GM18870 (cell line): ENCODE data around the gene SLC44A2.
A peak's percentile ranks its signal among the peaks of the same experiment; 100 is the strongest.
"Not testable (repeated sequence)": the region's sequence is repeated elsewhere in the genome, so short reads cannot be mapped to it uniquely, and the experiment has no call there.

Experiments used
- ATAC-seq: cut with Tn5 transposase; IDR thresholded peaks from one replicate; pipeline ENCODE4 v1.9.1; 2021; ENCODE audit warnings: moderate library complexity; ENCODE audit not compliant: unreplicated experiment

The SLC44A2 gene

GRCh38 chr19:10648360-10648759 is 23.0 kb downstream of the SLC44A2 start:
- ATAC-seq = no peak

GRCh38 chr19:10651851-10652250 is 26.5 kb downstream of the SLC44A2 start:
- ATAC-seq = no peak

GRCh38 chr19:10653482-10653731 is 28.1 kb downstream of the SLC44A2 start:
- no peak for ATAC-seq

GRCh38 chr19:10653732-10654609 is 28.6 kb downstream of the SLC44A2 start, which contains the start of gene ILF3:
Gene ILF3 (plus strand): TSS chr19:10654346. CDS start chr19:10670606, 16,260 bp downstream.
- peak; percentile 74 for ATAC-seq

GRCh38 chr19:10654610-10655456 is 29.5 kb downstream of the SLC44A2 start:
- ATAC-seq = no peak

- no peak for ATAC-seq
Observed at GRCh38 chr19:10655457-10656312, 30.3 kb downstream of the SLC44A2 start.

GRCh38 chr19:10660346-10660745 is 35.0 kb downstream of the SLC44A2 start:
- no peak for ATAC-seq

- ATAC-seq = no peak
Observed at GRCh38 chr19:10661946-10662345, 36.6 kb downstream of the SLC44A2 start.

- no peak for ATAC-seq
Observed at GRCh38 chr19:10662384-10663251, 37.3 kb downstream of the SLC44A2 start.

GRCh38 chr19:10663252-10663563 is 37.9 kb downstream of the SLC44A2 start:
- ATAC-seq = not testable (repeated sequence)

GRCh38 chr19:10667867-10668266 is 42.5 kb downstream of the SLC44A2 start:
- no peak for ATAC-seq

GRCh38 chr19:10669246-10669645 is 43.9 kb downstream of the SLC44A2 start:
- ATAC-seq = no peak

- no peak for ATAC-seq
Observed at GRCh38 chr19:10670182-10670581, 44.8 kb downstream of the SLC44A2 start.

GRCh38 chr19:10670876-10671804 is 45.8 kb downstream of the SLC44A2 start:
- no peak for ATAC-seq

- not testable (repeated sequence) for ATAC-seq
Observed at GRCh38 chr19:10671922-10672321, 46.6 kb downstream of the SLC44A2 start.

GRCh38 chr19:10675214-10675613 is 49.9 kb downstream of the SLC44A2 start:
- not testable (repeated sequence) for ATAC-seq

GRCh38 chr19:10677751-10678150 is 52.4 kb downstream of the SLC44A2 start:
- no peak for ATAC-seq

GRCh38 chr19:10678813-10679212 is 53.5 kb downstream of the SLC44A2 start:
- ATAC-seq = no peak

- ATAC-seq = no peak
Observed at GRCh38 chr19:10679743-10680142, 54.4 kb downstream of the SLC44A2 start.
